Measurements from ENCODE around the gene EVI5. TPM values are rescaled to one million over a fixed set of nuclear protein-coding genes. Genes with fewer than 3 reads are reported as not detected.
"Not testable (repeated sequence)": the region's sequence is repeated elsewhere in the genome, so short reads cannot be mapped to it uniquely, and the experiment has no call there.

EVI5 gene
- polyA plus RNA-seq, 2 donors, result 1.6 to 1.9 TPM

DNA sequence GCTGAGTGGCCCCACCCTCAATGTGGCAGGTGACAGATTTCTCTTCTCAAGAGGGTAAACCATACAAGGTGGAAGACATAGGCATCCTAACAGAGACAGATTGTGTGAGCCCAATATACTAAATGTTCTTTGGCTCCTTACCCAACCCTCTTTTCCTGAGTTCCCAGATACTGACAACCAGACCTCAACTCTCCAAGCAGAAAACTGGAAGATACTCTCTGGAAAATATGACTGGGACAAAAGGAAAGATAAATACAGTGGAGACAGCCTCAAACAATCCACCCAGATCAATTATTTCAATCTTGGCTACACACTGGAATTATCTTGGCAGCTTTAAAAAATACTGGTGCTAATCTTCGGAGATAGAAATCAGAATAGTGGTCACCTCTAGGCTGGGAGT lies 6.5 kb downstream of the EVI5 start:
- no peaks in the 10 kb centered on the region for H3K9me3 ChIP-seq (ENCODE audit: control insufficient read depth in 2 of 2, insufficient read depth in 1 of 2, low read depth in 1 of 2, low read length in 1 of 2)
- WGBS, 2 donors, result 75 to 81% methylated on average over 1 of the region's 1 CpG
- H3K4me3 ChIP-seq (ENCODE audit: low read depth in 1 of 2, low read length in 2 of 2), result no peak overlapping the region
- peaks cover 0 to 2% of the 10 kb centered on the region in 2 donors for H3K4me1 ChIP-seq (ENCODE audit: control insufficient read depth in 2 of 2, insufficient read depth in 2 of 2, low read length in 1 of 2)
- no peaks in the 10 kb centered on the region for H3K27me3 ChIP-seq (ENCODE audit: control insufficient read depth in 1 of 2, insufficient read depth in 2 of 2, low read length in 2 of 2)
- H3K36me3 ChIP-seq (ENCODE audit: control insufficient read depth in 2 of 2, insufficient read depth in 2 of 2, low read length in 1 of 2), result no peaks in the 10 kb centered on the region
- no peak overlapping the region for H3K27ac ChIP-seq (ENCODE audit: low read depth in 2 of 2, low read length in 1 of 2)

DNA sequence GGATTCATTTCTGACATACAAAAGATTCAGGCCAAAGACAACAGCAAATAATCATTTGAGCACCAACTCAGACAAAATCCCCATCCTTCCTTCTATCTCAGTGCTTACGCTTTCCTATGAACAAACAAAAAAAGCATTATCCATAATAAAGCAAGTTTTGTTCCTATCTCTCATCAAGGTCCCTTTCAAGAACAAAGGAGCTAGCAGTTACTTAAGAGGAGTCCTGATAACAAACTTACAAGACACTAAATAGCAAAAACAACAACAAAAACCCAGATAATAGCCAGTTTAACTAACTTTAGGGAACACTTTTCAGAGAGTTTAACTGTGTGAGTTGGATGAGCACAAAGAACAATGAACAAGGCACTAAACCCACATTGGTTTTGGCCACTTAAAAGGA lies 10.5 kb downstream of the EVI5 start:
- no peaks in the 10 kb centered on the region for H3K9me3 ChIP-seq (ENCODE audit: control insufficient read depth in 2 of 2, insufficient read depth in 1 of 2, low read depth in 1 of 2, low read length in 1 of 2)
- H3K36me3 ChIP-seq (ENCODE audit: control insufficient read depth in 2 of 2, insufficient read depth in 2 of 2, low read length in 1 of 2), result no peaks in the 10 kb centered on the region
- 87 to 91% methylated on average over 1 of the region's 1 CpG for WGBS, 2 donors
- H3K4me1 ChIP-seq (ENCODE audit: control insufficient read depth in 2 of 2, insufficient read depth in 2 of 2, low read length in 1 of 2), result no peaks in the 10 kb centered on the region
- no peak overlapping the region for H3K4me3 ChIP-seq (ENCODE audit: low read depth in 1 of 2, low read length in 2 of 2)
- no peak overlapping the region for H3K27ac ChIP-seq (ENCODE audit: low read depth in 2 of 2, low read length in 1 of 2)
- H3K27me3 ChIP-seq (ENCODE audit: control insufficient read depth in 1 of 2, insufficient read depth in 2 of 2, low read length in 2 of 2), result no peaks in the 10 kb centered on the region

DNA sequence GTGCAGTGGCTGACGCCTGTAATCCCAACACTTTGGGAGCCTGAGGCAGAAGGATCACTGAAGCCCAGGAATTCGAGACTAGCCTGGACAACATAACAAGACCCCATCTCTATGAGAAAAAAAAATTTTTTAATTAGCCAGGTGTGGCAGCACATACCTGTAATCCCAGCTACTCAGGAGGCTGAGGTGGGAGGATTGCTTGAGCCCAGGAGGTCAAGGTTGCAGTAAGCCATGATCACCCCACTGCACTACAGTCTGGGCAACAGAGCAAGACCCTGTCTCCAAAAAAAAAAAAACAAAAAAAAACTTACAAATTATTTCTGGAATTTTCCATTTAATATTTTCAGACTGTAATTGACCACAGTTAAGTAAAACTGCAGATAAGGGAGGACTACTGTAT lies 11.2 kb downstream of the EVI5 start:
- not testable (repeated sequence) for H3K27me3 ChIP-seq (ENCODE audit: control insufficient read depth in 1 of 2, insufficient read depth in 2 of 2, low read length in 2 of 2); H3K9me3 ChIP-seq (ENCODE audit: control insufficient read depth in 2 of 2, insufficient read depth in 1 of 2, low read depth in 1 of 2, low read length in 1 of 2); H3K4me1 ChIP-seq (ENCODE audit: control insufficient read depth in 2 of 2, insufficient read depth in 2 of 2, low read length in 1 of 2); H3K36me3 ChIP-seq (ENCODE audit: control insufficient read depth in 2 of 2, insufficient read depth in 2 of 2, low read length in 1 of 2); H3K4me3 ChIP-seq (ENCODE audit: low read depth in 1 of 2, low read length in 2 of 2); H3K27ac ChIP-seq (ENCODE audit: low read depth in 2 of 2, low read length in 1 of 2)
- 68 to 75% methylated on average over 2 of the region's 2 CpGs for WGBS, 2 donors

DNA sequence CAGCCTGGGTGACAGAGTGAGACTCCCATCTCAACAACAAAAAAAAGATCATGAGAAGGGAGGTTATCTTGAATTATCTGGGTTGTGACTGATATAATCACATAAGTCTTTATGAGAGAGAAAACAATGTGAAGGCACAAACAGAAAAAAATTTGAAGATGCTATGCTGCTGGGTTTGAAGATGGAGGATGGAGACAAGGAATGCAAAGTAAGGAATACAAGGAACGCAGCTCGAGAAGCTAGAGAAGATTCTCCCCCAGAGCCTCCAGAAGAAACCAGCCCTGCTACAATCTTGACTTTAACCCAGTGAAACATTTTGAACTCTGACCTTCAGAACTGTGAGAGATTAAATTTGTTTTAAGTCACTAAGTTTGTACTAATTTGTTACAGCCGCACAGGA lies 15.1 kb downstream of the EVI5 start:
- Histone ChIP-seq H3K36me3 (ENCODE audit: control insufficient read depth in 2 of 2, insufficient read depth in 2 of 2, low read length in 1 of 2) (no peaks in the 10 kb centered on the region), H3K4me3 (ENCODE audit: low read depth in 1 of 2, low read length in 2 of 2) (no peak overlapping the region), H3K27me3 (ENCODE audit: control insufficient read depth in 1 of 2, insufficient read depth in 2 of 2, low read length in 2 of 2) (no peaks in the 10 kb centered on the region), H3K27ac (ENCODE audit: low read depth in 2 of 2, low read length in 1 of 2) (no peak overlapping the region), H3K4me1 (ENCODE audit: control insufficient read depth in 2 of 2, insufficient read depth in 2 of 2, low read length in 1 of 2) (no peaks in the 10 kb centered on the region), H3K9me3 (ENCODE audit: control insufficient read depth in 2 of 2, insufficient read depth in 1 of 2, low read depth in 1 of 2, low read length in 1 of 2) (no peaks in the 10 kb centered on the region)
- 89 to 92% methylated on average over 3 of the region's 3 CpGs for WGBS, 2 donors

DNA sequence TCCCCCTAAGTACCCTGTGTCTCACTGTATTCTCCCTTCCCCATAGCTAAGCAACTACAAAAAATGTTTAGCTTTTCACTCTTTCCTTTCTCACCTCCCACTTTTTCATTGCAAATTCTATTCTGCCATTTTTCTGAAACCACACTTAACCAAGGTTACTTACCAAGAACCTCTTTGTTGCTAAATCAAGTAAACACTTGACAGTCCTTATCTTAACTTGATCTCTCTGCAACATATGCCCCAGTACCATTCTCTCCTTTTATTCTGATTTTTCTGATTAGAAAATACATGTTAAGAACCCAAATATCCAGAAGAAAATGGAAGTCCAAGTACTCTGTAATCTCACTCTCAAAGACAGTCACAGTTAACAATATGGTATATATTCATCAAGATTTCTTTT lies 16.0 kb downstream of the EVI5 start:
- H3K4me3 ChIP-seq (ENCODE audit: low read depth in 1 of 2, low read length in 2 of 2), result no peak overlapping the region
- no peaks in the 10 kb centered on the region for H3K36me3 ChIP-seq (ENCODE audit: control insufficient read depth in 2 of 2, insufficient read depth in 2 of 2, low read length in 1 of 2)
- no peaks in the 10 kb centered on the region for H3K4me1 ChIP-seq (ENCODE audit: control insufficient read depth in 2 of 2, insufficient read depth in 2 of 2, low read length in 1 of 2)
- H3K27me3 ChIP-seq (ENCODE audit: control insufficient read depth in 1 of 2, insufficient read depth in 2 of 2, low read length in 2 of 2), result no peaks in the 10 kb centered on the region
- H3K9me3 ChIP-seq (ENCODE audit: control insufficient read depth in 2 of 2, insufficient read depth in 1 of 2, low read depth in 1 of 2, low read length in 1 of 2), result no peaks in the 10 kb centered on the region
- H3K27ac ChIP-seq (ENCODE audit: low read depth in 2 of 2, low read length in 1 of 2), result no peak overlapping the region

DNA sequence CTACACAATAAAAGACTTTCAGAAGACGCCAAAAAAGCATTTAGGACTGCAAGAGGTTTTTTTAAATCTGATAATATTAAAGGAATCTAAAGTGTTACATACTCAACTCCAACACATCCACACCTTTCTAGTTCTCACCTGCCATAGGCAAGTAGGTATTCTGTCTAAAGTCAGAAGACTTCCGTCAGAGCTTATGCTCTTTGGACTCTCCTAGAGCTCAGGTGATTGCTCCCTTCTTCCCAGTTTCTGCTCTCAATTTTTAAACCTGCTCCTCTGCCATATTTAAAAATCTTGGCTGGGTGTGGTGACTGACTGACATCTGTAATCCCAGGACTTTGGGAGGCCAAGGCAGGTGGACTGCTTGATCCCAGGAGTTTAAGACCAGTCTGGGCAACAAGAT lies 16.6 kb downstream of the EVI5 start:
- no peak overlapping the region for H3K27ac ChIP-seq (ENCODE audit: low read depth in 2 of 2, low read length in 1 of 2)
- no peaks in the 10 kb centered on the region for H3K27me3 ChIP-seq (ENCODE audit: control insufficient read depth in 1 of 2, insufficient read depth in 2 of 2, low read length in 2 of 2)
- H3K9me3 ChIP-seq (ENCODE audit: control insufficient read depth in 2 of 2, insufficient read depth in 1 of 2, low read depth in 1 of 2, low read length in 1 of 2), result no peaks in the 10 kb centered on the region
- 83 to 95% methylated on average over 2 of the region's 2 CpGs for WGBS, 2 donors
- no peaks in the 10 kb centered on the region for H3K4me1 ChIP-seq (ENCODE audit: control insufficient read depth in 2 of 2, insufficient read depth in 2 of 2, low read length in 1 of 2)
- no peak overlapping the region for H3K4me3 ChIP-seq (ENCODE audit: low read depth in 1 of 2, low read length in 2 of 2)
- H3K36me3 ChIP-seq (ENCODE audit: control insufficient read depth in 2 of 2, insufficient read depth in 2 of 2, low read length in 1 of 2), result no peaks in the 10 kb centered on the region

DNA sequence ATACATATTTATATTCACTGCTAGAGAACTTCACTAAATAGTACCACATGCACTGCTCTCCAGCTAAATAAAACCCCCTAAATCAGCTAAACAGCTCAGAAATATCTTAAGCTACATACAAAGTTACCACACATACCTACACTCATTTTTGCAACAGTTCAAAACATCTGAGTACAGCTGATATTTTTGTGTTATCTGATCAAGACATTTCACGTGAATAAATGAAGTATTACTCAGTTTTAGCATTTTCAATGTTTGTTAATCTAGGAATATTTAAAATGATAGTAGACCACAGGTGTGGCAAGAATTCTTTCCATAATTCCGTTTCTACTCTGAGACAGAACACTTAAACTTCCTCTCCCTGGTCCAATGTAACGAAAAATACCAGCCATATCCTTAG lies 20.8 kb downstream of the EVI5 start:
- Histone ChIP-seq H3K27ac (ENCODE audit: low read depth in 2 of 2, low read length in 1 of 2) (no peak overlapping the region), H3K36me3 (ENCODE audit: control insufficient read depth in 2 of 2, insufficient read depth in 2 of 2, low read length in 1 of 2) (no peaks in the 10 kb centered on the region), H3K4me3 (ENCODE audit: low read depth in 1 of 2, low read length in 2 of 2) (no peak overlapping the region), H3K9me3 (ENCODE audit: control insufficient read depth in 2 of 2, insufficient read depth in 1 of 2, low read depth in 1 of 2, low read length in 1 of 2) (no peaks in the 10 kb centered on the region), H3K27me3 (ENCODE audit: control insufficient read depth in 1 of 2, insufficient read depth in 2 of 2, low read length in 2 of 2) (no peaks in the 10 kb centered on the region), H3K4me1 (ENCODE audit: control insufficient read depth in 2 of 2, insufficient read depth in 2 of 2, low read length in 1 of 2) (no peaks in the 10 kb centered on the region)
- 78 to 84% methylated on average over 3 of the region's 3 CpGs for WGBS, 2 donors

DNA sequence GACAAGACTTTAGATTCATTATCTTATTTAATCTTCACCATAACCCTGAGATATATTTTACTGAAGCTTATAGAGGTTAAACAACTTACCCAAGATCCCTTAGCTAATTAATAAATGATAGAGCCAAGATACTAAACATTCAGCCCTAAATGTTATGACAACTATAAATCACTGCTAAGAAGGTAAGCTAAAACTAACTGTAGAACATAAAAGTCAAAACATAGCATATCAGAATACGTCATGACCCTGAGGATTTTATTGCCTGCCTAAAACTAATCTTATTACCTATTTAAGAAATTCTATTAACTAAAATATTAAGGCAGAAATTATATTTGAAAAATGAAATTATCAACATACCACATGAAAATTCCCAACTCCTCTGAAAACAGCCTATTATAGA lies 22.6 kb downstream of the EVI5 start:
- Histone ChIP-seq H3K27ac (ENCODE audit: low read depth in 2 of 2, low read length in 1 of 2) (no peak overlapping the region), H3K4me3 (ENCODE audit: low read depth in 1 of 2, low read length in 2 of 2) (no peak overlapping the region), H3K36me3 (ENCODE audit: control insufficient read depth in 2 of 2, insufficient read depth in 2 of 2, low read length in 1 of 2) (no peaks in the 10 kb centered on the region), H3K27me3 (ENCODE audit: control insufficient read depth in 1 of 2, insufficient read depth in 2 of 2, low read length in 2 of 2) (no peaks in the 10 kb centered on the region), H3K4me1 (ENCODE audit: control insufficient read depth in 2 of 2, insufficient read depth in 2 of 2, low read length in 1 of 2) (no peaks in the 10 kb centered on the region), H3K9me3 (ENCODE audit: control insufficient read depth in 2 of 2, insufficient read depth in 1 of 2, low read depth in 1 of 2, low read length in 1 of 2) (no peaks in the 10 kb centered on the region)
- 79% methylated on average over 1 of the region's 1 CpG for WGBS, 2 donors

DNA sequence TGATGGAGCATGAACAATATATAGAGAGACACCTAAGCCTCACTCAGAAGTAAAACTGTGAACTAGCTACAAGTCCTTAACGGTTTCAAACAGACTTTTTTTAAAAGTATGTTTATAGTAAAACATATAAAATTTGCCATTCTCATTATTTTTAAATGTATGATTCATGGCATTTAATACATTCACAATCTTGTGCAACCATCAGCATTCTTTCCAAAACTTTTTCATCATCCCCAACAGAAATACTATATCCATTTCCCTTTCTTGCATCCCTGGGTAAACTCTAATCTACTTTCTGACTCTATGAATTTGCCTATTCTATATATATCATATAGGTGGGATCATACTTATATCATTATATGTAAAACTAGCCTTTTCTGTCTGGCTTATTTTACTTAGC lies 25.5 kb downstream of the EVI5 start:
- Histone ChIP-seq H3K4me1 (ENCODE audit: control insufficient read depth in 2 of 2, insufficient read depth in 2 of 2, low read length in 1 of 2) (no peaks in the 10 kb centered on the region), H3K27ac (ENCODE audit: low read depth in 2 of 2, low read length in 1 of 2) (no peak overlapping the region), H3K9me3 (ENCODE audit: control insufficient read depth in 2 of 2, insufficient read depth in 1 of 2, low read depth in 1 of 2, low read length in 1 of 2) (no peaks in the 10 kb centered on the region), H3K27me3 (ENCODE audit: control insufficient read depth in 1 of 2, insufficient read depth in 2 of 2, low read length in 2 of 2) (no peaks in the 10 kb centered on the region), H3K36me3 (ENCODE audit: control insufficient read depth in 2 of 2, insufficient read depth in 2 of 2, low read length in 1 of 2) (peaks cover 0 to 3% of the 10 kb centered on the region in 2 donors), H3K4me3 (ENCODE audit: low read depth in 1 of 2, low read length in 2 of 2) (no peak overlapping the region)
- WGBS, 2 donors, result 78 to 88% methylated on average over 1 of the region's 1 CpG

DNA sequence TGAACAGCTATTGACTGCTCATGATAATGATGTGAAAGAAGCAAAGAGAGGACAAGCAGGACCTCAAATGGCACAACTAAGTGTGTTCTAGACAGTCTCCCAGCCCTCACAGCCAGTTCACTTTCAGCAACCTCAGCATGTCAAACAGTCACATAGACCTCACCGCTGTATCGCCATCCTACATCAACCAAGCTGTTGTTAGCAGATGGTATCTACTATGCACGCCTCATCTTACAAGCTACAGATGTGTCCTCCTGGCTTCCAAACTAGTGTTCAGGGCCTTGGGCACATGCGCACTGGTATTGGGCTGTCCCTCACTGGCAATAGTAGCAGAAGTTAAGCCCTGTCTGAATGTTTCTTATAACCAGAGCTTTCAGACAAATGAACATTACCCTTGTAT lies 28.4 kb downstream of the EVI5 start:
- Histone ChIP-seq H3K27ac (ENCODE audit: low read depth in 2 of 2, low read length in 1 of 2) (no peak overlapping the region), H3K4me1 (ENCODE audit: control insufficient read depth in 2 of 2, insufficient read depth in 2 of 2, low read length in 1 of 2) (no peaks in the 10 kb centered on the region), H3K27me3 (ENCODE audit: control insufficient read depth in 1 of 2, insufficient read depth in 2 of 2, low read length in 2 of 2) (no peaks in the 10 kb centered on the region), H3K4me3 (ENCODE audit: low read depth in 1 of 2, low read length in 2 of 2) (no peak overlapping the region), H3K36me3 (ENCODE audit: control insufficient read depth in 2 of 2, insufficient read depth in 2 of 2, low read length in 1 of 2) (peaks cover 0 to 3% of the 10 kb centered on the region in 2 donors), H3K9me3 (ENCODE audit: control insufficient read depth in 2 of 2, insufficient read depth in 1 of 2, low read depth in 1 of 2, low read length in 1 of 2) (no peaks in the 10 kb centered on the region)
- 86 to 88% methylated on average over 4 of the region's 4 CpGs for WGBS, 2 donors

Data from esophagus (tissue), 2 donors.